PC-3 (cell line): ENCODE data around the gene LAMB2. TPM values are rescaled to one million over a fixed set of nuclear protein-coding genes. Genes with fewer than 3 reads are reported as not detected.

Experiments used
- ATAC-seq: fragments of 200-7000 bp; cut with Tn5 transposase; 2 replicates; pipeline ENCODE4 v1.9.1; 2020; ENCODE audit warnings: mild to moderate bottlenecking, moderate library complexity
- BruUV-seq: library from RNA; stranded (reverse); fragments of 400-500 nt; replicated peaks from 2 replicates; lab custom pipeline; 2021; lab: Mats Ljungman, UMichigan
- CTCF ChIA-PET: fragments of 300-600 bp; sonication (Branson Sonifier 250); formaldehyde crosslinking; loops from one replicate; lab custom pipeline; 2022; ENCODE audit warnings: antibody characterized with exemption; lab: Charles Lee
- POLR2A ChIA-PET: fragments of 300-600 bp; sonication (Branson Sonifier 250); formaldehyde crosslinking; loops from one replicate; lab custom pipeline; 2022; ENCODE audit warnings: antibody characterized with exemption; ENCODE audit not compliant: unreplicated experiment; lab: Charles Lee
- DNase-seq: peaks from one replicate; pipeline ENCODE4 v3.0.0-alpha.2; 2015
- H2AFZ ChIP-seq: fragments of 300-600 bp; sonication (generic); 2 replicates; pipeline ENCODE4 v1.6.0; 2016; ENCODE audit warnings: antibody characterized with exemption, low read length
- H3F3A ChIP-seq: fragments of 300-600 bp; sonication (generic); one replicate; pipeline ENCODE4 v1.6.0; 2017; ENCODE audit warnings: antibody characterized with exemption, low read length, control low read depth, mild to moderate bottlenecking; ENCODE audit not compliant: unreplicated experiment
- H3K27ac ChIP-seq: fragments of 300-600 bp; sonication (generic); 2 replicates; pipeline ENCODE4 v1.5.1; 2016; ENCODE audit warnings: mild to moderate bottlenecking, low read length
- H3K27me3 ChIP-seq: fragments of 300-600 bp; sonication (generic); 2 replicates; pipeline ENCODE4 v1.6.1; 2016; ENCODE audit warnings: low read length, mixed read lengths
- H3K36me3 ChIP-seq: fragments of 300-600 bp; sonication (generic); 2 replicates; pipeline ENCODE4 v1.6.1; 2016; ENCODE audit warnings: low read depth, mixed run types, low read length, mixed read lengths
- H3K4me1 ChIP-seq: fragments of 300-600 bp; sonication (generic); 2 replicates; pipeline ENCODE4 v1.5.1; 2016; ENCODE audit warnings: low read length; ENCODE audit not compliant: insufficient read depth
- H3K4me2 ChIP-seq: fragments of 300-600 bp; sonication (generic); 2 replicates; pipeline ENCODE4 v1.6.0; 2016; ENCODE audit warnings: low read length
- H3K4me3 ChIP-seq: fragments of 300-600 bp; sonication (generic); 2 replicates; pipeline ENCODE4 v1.5.1; 2016; ENCODE audit warnings: mild to moderate bottlenecking, low read length, mixed read lengths
- H3K79me2 ChIP-seq: fragments of 300-600 bp; sonication (generic); 2 replicates; pipeline ENCODE4 v1.6.1; 2017; ENCODE audit warnings: low read length, mixed read lengths
- H3K9ac ChIP-seq: fragments of 300-600 bp; sonication (generic); 2 replicates; pipeline ENCODE4 v1.6.0; 2016; ENCODE audit warnings: mild to moderate bottlenecking, low read length
- H3K9me2 ChIP-seq: fragments of 300-600 bp; sonication (generic); replicated peaks from 2 replicates; pipeline ENCODE4 v1.6.1; 2016; ENCODE audit warnings: mixed run types, low read length, mixed read lengths
- H3K9me3 ChIP-seq: fragments of 300-600 bp; sonication (generic); 2 replicates; pipeline ENCODE4 v1.6.1; 2016; ENCODE audit warnings: low read length, mixed read lengths
- H4K20me1 ChIP-seq: fragments of 300-600 bp; sonication (generic); 2 replicates; pipeline ENCODE4 v1.6.1; 2016; ENCODE audit warnings: low read length, mixed read lengths
- CTCF ChIP-seq: fragments of 300-600 bp; sonication (generic); conservative IDR thresholded peaks from 2 replicates; pipeline ENCODE4 v1.5.1; 2017; ENCODE audit warnings: antibody characterized with exemption, low read depth, mild to moderate bottlenecking, low read length
- EZH2 ChIP-seq: fragments of 300-600 bp; sonication (generic); IDR thresholded peaks from one replicate; pipeline ENCODE4 v1.6.1; 2017; ENCODE audit warnings: antibody characterized with exemption, mild to moderate bottlenecking, low read length; ENCODE audit not compliant: unreplicated experiment
- EZH2phosphoT487 ChIP-seq: fragments of 300-600 bp; sonication (generic); IDR thresholded peaks from 2 replicates; pipeline ENCODE4 v1.6.1; 2018; ENCODE audit warnings: mild to moderate bottlenecking, antibody characterized with exemption, low read length, borderline replicate concordance
- intact Hi-C: fragments of 100-400 bp; cut with micrococcal nuclease; formaldehyde crosslinking; loops from 2 replicates; pipeline ENCODE4 v1.9.0; 2023
- total RNA-seq: library from RNA; depleted of rRNA; stranded (reverse); fragments of >200 nt; gene quantifications from 2 replicates; pipeline ENCODE4 v1.2.3, GENCODE V29; 2014

The LAMB2 gene
- total RNA-seq, 1 experiment from 2014 or later: 240 TPM

GRCh38 chr3:49172551-49173041 is 39.7 kb upstream of the LAMB2 start:
- H3K27ac ChIP-seq: no peak overlapping the region
- H3K36me3 ChIP-seq: no peaks in the 10 kb centered on the region
- no peaks in the 10 kb centered on the region for H3K79me2 ChIP-seq
- no peaks in the 10 kb centered on the region for H3K9me2 ChIP-seq
- POLR2A ChIA-PET: interaction anchor here (0.5 kb wide), 1 partner anchor 298 kb away, joined by 9 read pairs; the partner anchor contains the start of gene DAG1
- H3K4me3 ChIP-seq: no peak overlapping the region
- H3K9ac ChIP-seq: no peak overlapping the region
- no TSS peak for BruUV-seq
- H3F3A ChIP-seq: no peaks in the 10 kb centered on the region
- H3K27me3 ChIP-seq: no peaks in the 10 kb centered on the region
- peaks cover 13% of the 10 kb centered on the region; the same call in 1 of the 2 replicates for H3K4me1 ChIP-seq
- no peak for ATAC-seq
- H2AFZ ChIP-seq: no peak overlapping the region
- CTCF ChIA-PET: no interaction called here
- no peak for DNase-seq
- intact Hi-C loops: loop anchor here (5.0 kb wide), 1 partner anchor 170 kb away; the partner anchor contains the start of gene USP4
- TF ChIP-seq EZH2phosphoT487: no peak
- TF ChIP-seq CTCF: no peak
- no peak for TF ChIP-seq EZH2
- peak overlapping the region; percentile 94 for H3K4me2 ChIP-seq
- no peaks in the 10 kb centered on the region for H3K9me3 ChIP-seq
- H4K20me1 ChIP-seq: no peaks in the 10 kb centered on the region

- CTCF ChIA-PET: interaction anchor here (1.0 to 1.1 kb wide), 3 partner anchors 77 to 277 kb away, joined by 3 to 4 read pairs (median 3); no protein-coding TSS in a partner anchor
- TF ChIP-seq CTCF: no peak
- no peak for ATAC-seq
Observed at GRCh38 chr3:49171775-49172500, 39.1 kb upstream of the LAMB2 start.

More at GRCh38 chr3:49171775-49172500, 39.1 kb upstream of the LAMB2 start:
- Histone ChIP-seq H3K9me3 (no peaks in the 10 kb centered on the region), H2AFZ (peak overlapping the region; percentile 98), H3K9me2 (no peaks in the 10 kb centered on the region), H3K27ac (no peak overlapping the region), H3K27me3 (no peaks in the 10 kb centered on the region), H3K79me2 (0 out of 2 replicates have a peak, but pooled peaks cover under 1% of the 10 kb centered on the region), H3K4me3 (peak overlapping the region; percentile 74), H3K4me1 (peaks cover 13% of the 10 kb centered on the region; the same call in 1 of the 2 replicates), H3F3A (no peaks in the 10 kb centered on the region), H3K4me2 (peak overlapping the region; percentile 94), H3K9ac (peak overlapping the region; percentile 64), H3K36me3 (no peaks in the 10 kb centered on the region), H4K20me1 (no peaks in the 10 kb centered on the region)
- intact Hi-C loops: loop anchor here (1.0 to 5.0 kb wide), 6 partner anchors 39 to 277 kb away; partner anchors contain the start of genes LAMB2, QRICH1 and USP4
- POLR2A ChIA-PET: interaction anchor here (0.5 kb wide), 1 partner anchor 198 kb away, joined by 4 read pairs; no protein-coding TSS in a partner anchor
- TSS peak; percentile 70 for BruUV-seq
- no peak for DNase-seq
